ENCODE results near the gene CFHR4. TPM values are rescaled to one million over a fixed set of nuclear protein-coding genes. Genes with fewer than 3 reads are reported as not detected.
"Not testable (repeated sequence)": the region's sequence is repeated elsewhere in the genome, so short reads cannot be mapped to it uniquely, and the experiment has no call there.

CFHR4 gene
- total RNA-seq = not detected

- H3K4me1 ChIP-seq = no peaks in the 10 kb centered on the region
- no peak within 1 kb of the TSS for H3K27ac ChIP-seq
- TF ChIP-seq CTCF (IDR thresholded peaks at IDR 0.05) = no peak
- H3K27me3 ChIP-seq = no peaks in the 10 kb centered on the region
- no peaks in the 10 kb centered on the region for H3K9me3 ChIP-seq
- DNase-seq (ENCODE audit: low spot score) = no peak
- H3K4me3 ChIP-seq = no peak within 1 kb of the TSS
- no peaks in the 10 kb centered on the region for H3K36me3 ChIP-seq
These were observed at the start of gene CFHR4 for GRCh38 chr1:196887515-196888239. Gene CFHR4, plus strand, starts transcription at chr1:196888052. Its CDS starts 99 bp downstream, at chr1:196888151.

- H3K4me3 ChIP-seq, H3K36me3 ChIP-seq, H3K27ac ChIP-seq: not testable (repeated sequence)
These were observed 38.0 kb upstream of the CFHR4 start for GRCh38 chr1:196849613-196850492.

GRCh38 chr1:196856053-196856452, 31.8 kb upstream of the CFHR4 start:
- H3K9me3 ChIP-seq = no peaks in the 10 kb centered on the region
- H3K4me1 ChIP-seq = no peaks in the 10 kb centered on the region
- no peaks in the 10 kb centered on the region for H3K36me3 ChIP-seq
- H3K4me3 ChIP-seq = no peak overlapping the region
- H3K27me3 ChIP-seq = no peaks in the 10 kb centered on the region
- TF ChIP-seq CTCF (IDR thresholded peaks at IDR 0.05) = no peak
- H3K27ac ChIP-seq = no peak overlapping the region
- no peak for DNase-seq (ENCODE audit: low spot score)

More at GRCh38 chr1:196849613-196850492, 38.0 kb upstream of the CFHR4 start:
- not testable (repeated sequence) for H3K9me3 ChIP-seq; H3K27me3 ChIP-seq; DNase-seq (ENCODE audit: low spot score); H3K4me1 ChIP-seq

GRCh38 chr1:196857188-196857587, 30.7 kb upstream of the CFHR4 start:
- Histone ChIP-seq H3K9me3 (no peaks in the 10 kb centered on the region), H3K4me3 (no peak overlapping the region), H3K27ac (no peak overlapping the region), H3K4me1 (no peaks in the 10 kb centered on the region), H3K36me3 (no peaks in the 10 kb centered on the region), H3K27me3 (no peaks in the 10 kb centered on the region)
- no peak for DNase-seq (ENCODE audit: low spot score)
- no peak for TF ChIP-seq CTCF (IDR thresholded peaks at IDR 0.05)

GRCh38 chr1:196858811-196859210, 29.0 kb upstream of the CFHR4 start:
- DNase-seq (ENCODE audit: low spot score) = no peak
- H3K4me3 ChIP-seq = no peak overlapping the region
- H3K4me1 ChIP-seq = no peaks in the 10 kb centered on the region
- H3K36me3 ChIP-seq = no peaks in the 10 kb centered on the region
- no peaks in the 10 kb centered on the region for H3K9me3 ChIP-seq
- TF ChIP-seq CTCF (IDR thresholded peaks at IDR 0.05) = no peak
- no peaks in the 10 kb centered on the region for H3K27me3 ChIP-seq
- H3K27ac ChIP-seq = no peak overlapping the region

GRCh38 chr1:196860323-196860884, 27.4 kb upstream of the CFHR4 start:
- TF ChIP-seq CTCF (IDR thresholded peaks at IDR 0.05) = no peak
- Histone ChIP-seq H3K4me3 (no peak overlapping the region), H3K36me3 (no peaks in the 10 kb centered on the region), H3K27ac (no peak overlapping the region), H3K27me3 (no peaks in the 10 kb centered on the region), H3K4me1 (no peaks in the 10 kb centered on the region), H3K9me3 (no peaks in the 10 kb centered on the region)
- no peak for DNase-seq (ENCODE audit: low spot score)
